Panc1 (cell line): ENCODE results near the gene LSM4.

Experiments used
- CTCF ChIP-seq: fragments of 450-650 bp; IDR thresholded peaks from 2 replicates; pipeline ENCODE4 v1.5.1; 2017; ENCODE audit warnings: mild to moderate bottlenecking
- POLR2AphosphoS5 ChIP-seq: IDR thresholded peaks from 2 replicates; pipeline ENCODE4 v1.6.1; 2012; ENCODE audit warnings: mild to moderate bottlenecking, low read depth, low read length, moderate library complexity
- REST ChIP-seq, 2 experiments: IDR thresholded peaks; 2 replicates each; pipeline ENCODE4 v1.6.1; 2011 to 2012; ENCODE audit warnings: low read depth in 2 of 2, control low read depth in 1 of 2, low read length in 1 of 2, mild to moderate bottlenecking in 1 of 2, moderate library complexity in 1 of 2; ENCODE audit not compliant: insufficient read depth in 1 of 2
- SIN3A ChIP-seq: IDR thresholded peaks from 2 replicates; pipeline ENCODE4 v1.6.1; 2012; ENCODE audit warnings: low read depth, mild to moderate bottlenecking, low read length, moderate library complexity, borderline replicate concordance; ENCODE audit not compliant: insufficient read depth
- TCF7L2 ChIP-seq: IDR thresholded peaks from 2 replicates; pipeline ENCODE4 v1.6.1; 2011; ENCODE audit warnings: mild to moderate bottlenecking, low read depth, low read length, inconsistent platforms

- TF ChIP-seq CTCF = no peak
- TF ChIP-seq POLR2AphosphoS5 = no peak
- no peak for TF ChIP-seq REST (IDR thresholded peaks at IDR 0.05; ENCODE audit: insufficient read depth in 1 of 2, low read depth in 2 of 2, low read length in 1 of 2)
- no peak for TF ChIP-seq TCF7L2
- no peak for TF ChIP-seq SIN3A
These were observed 34.2 kb upstream of the LSM4 start for GRCh38 chr19:18357041-18357440.
